Activated naive CD4-positive, alpha-beta T cell treated with Interleukin-2 at 50 U/mL for 16 hours (primary cell): ENCODE measurements around the gene CCDC154.

Experiments used
- DNase-seq: peaks from one replicate; pipeline ENCODE4 v3.0.0-alpha.2; 2020

Gene CCDC154

DNA sequence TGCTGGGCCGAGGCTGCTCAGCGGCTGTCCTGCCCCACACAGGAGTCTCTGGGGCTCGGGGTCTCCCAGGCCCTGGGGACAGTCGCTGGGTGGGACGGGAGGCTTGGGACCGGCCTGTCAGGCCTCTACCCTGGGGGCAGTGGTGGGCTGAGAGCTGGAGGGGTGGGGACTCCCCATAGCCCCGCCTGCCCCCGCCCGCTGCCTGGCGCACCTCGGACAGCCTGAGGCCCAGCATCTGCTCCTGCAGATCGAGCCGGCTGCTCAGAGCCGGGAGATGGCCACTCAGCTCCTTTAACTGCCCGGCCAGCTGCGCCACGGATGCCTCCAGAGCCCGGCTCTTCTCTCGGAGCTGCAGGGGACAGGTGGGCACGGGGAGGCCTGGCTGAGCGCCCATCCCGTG, 6.8 kb downstream of the CCDC154 start:
- no peak for DNase-seq

GRCh38 chr16:1436731-1437355, 7.5 kb downstream of the CCDC154 start:
- DNase-seq, result no peak

DNA sequence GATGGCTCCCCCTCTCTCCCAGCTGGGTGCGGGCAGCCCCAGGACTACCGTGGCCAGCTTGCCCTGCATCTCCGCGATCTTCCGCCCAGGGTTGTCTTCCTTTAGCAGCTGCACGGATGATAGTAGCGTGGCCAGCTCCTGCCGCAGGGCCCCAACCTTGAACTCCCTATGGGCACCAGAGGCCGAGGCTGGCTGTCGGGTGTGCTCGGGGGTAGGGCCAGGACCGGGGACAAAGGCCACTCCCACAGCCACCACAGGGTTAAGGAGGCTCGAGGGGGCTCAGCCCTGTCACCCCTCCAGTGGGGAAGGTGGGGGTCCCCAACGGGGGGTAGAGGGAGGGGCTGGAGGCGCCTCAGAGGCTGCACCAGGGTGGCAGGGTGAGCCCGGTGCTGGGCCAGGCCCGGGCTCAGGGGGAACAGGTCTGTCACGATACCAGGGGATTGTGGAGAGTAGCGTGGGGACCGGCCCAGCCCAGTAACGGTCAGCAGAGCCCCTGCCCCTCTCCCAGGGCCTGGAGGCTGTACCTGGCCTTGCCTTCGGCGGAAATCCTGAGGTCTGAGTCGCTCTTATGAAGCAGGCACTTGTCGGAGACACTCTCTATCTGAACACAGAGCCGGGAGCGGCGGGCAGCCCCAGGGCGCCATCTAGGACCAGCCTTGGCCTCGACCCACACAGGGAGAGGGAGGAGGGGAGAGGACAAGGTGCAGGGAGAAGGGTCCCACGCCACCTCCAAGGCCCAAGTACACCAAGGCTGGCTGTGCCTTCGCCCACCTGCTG, 8.2 kb downstream of the CCDC154 start:
- no peak for DNase-seq

GRCh38 chr16:1434644-1435592, 9.4 kb downstream of the CCDC154 start:
- DNase-seq, result no peak

- no peak for DNase-seq
These were observed 10.6 kb downstream of the CCDC154 start for GRCh38 chr16:1433756-1434155.

GRCh38 chr16:1433263-1433560, 11.1 kb downstream of the CCDC154 start:
- no peak for DNase-seq

- DNase-seq, result no peak
These were observed 11.7 kb downstream of the CCDC154 start for GRCh38 chr16:1432388-1433262.

DNA sequence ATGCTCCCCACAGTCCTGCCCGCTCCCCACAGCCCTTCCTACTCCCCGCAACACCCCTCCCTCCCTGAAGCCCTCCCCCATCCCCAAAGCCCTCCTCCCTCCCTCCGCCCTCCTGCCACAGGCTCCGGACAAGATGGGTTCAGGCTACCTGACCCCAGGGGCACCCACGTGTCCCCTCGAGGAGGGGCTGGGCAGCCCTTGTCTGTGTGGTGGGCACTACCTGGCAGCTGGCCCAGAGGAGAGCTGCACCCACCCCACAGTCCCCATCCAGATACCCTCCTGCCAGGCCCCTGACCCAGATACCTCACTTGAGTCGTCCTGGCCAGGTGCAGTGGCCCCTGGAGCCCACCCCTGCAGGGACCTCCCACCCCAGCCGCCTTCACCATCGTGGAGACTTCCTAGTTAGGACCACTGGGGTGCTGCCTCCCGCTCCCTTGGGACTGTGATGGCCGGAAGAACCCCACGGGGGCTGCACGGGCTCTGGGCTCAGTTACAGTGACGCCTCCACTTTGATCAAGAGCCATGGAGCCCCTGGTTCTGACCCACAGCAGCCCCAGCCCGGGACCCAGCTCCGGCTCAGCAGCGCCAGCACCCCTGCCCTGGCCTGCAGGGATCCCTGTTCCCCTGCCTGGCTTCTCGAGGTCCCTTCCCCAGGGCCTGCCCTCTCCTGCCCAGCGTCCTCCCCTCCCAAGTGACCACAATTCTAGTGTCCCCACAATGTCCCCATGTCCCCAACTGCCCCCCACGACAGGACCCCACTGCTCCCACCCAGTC, 12.7 kb downstream of the CCDC154 start:
- no peak for DNase-seq

DNA sequence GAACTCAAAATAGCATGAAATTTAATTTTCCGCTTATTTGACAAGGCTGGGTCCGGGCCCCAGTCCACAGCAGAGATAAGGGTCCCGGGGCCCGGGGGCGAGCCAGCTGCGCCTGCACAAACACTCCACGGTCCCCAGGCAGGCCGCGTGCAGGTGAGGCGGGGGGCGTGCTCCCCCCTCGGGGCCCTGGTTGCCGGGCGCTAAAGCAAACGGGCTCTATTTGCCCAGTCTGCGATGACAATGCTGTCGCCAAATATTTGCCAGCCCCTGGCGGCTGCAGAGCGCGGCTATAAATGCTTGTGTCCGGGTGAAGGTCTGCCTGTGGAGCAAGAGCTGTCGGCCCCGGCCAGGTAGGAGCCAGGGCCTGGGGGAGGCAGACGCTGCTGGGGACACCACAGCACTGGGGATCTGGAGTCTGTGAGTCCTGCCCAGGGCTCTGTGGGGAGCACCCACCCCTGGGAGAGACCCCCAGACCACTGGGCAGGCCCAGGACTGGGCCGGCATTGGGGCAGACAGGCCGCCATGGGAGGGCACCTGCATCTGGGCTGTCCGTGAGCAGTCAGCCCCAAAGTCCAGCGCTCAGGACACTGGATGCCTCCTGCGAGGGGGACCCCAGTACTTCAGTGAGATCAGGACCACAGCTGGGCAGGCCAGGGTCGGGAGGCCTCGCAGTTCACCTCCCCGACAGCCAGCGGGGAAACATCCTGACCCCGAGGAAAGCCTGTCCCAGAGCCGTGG, 13.4 kb downstream of the CCDC154 start, which contains the start of gene PERCC1:
Gene PERCC1, plus strand, starts transcription at position 320 of the 738 bp plus-strand sequence. CDS start 1,516 bp downstream, outside the sequence.
- DNase-seq, result no peak

DNA sequence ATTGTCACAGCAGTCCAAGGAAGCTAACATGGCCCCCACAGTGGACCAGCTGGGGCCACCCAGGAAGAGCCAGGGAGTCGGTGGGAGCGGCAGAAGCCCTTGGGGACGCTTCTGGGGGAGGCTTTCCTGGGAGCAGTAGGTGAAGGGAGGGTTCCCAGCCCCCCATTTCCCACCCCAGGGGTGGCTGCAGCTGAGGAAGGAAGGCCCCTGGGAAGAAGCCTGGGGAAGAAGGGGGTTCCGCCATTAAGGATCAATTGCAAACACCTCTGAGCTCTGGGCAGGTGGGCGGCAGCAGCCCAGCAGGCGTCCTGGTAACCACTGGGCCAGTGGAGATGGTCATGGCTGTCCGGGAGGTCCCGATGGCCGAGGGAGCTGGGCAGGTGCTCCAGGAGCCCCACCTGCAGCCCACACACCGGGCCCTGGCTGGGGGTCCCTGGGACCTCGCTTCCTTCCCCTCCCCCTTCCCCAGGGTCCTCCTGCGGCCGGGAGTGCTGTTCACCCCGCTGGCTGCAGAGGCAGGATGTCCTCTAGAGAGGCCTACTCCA, 14.1 kb downstream of the CCDC154 start:
- DNase-seq, result no peak

- DNase-seq, result no peak
These were observed 14.7 kb downstream of the CCDC154 start for GRCh38 chr16:1429631-1430030.

GRCh38 chr16:1429012-1429411, 15.3 kb downstream of the CCDC154 start:
- no peak for DNase-seq

DNA sequence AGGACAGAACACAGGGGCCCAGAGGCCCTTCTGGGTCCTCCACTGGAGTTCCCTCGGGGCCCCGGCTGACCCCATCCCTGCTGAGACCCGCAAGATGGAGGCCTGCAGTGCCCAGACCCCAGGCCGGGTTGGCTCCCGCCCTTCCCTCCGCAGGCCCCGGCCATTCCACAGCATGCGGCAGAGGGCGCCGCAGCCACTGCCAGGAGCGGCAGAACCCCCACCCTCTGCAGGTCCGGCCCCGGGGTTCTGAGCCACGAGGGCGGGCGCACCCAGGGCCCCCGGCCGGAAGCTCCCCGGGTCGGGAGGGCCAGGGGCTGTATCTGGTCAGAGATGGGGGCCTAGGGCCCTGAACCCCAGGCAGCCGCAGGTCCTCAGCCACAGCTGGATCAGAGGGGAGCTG, 15.8 kb downstream of the CCDC154 start:
- DNase-seq, result peak; percentile 42

GRCh38 chr16:1427473-1428461, 16.6 kb downstream of the CCDC154 start:
- DNase-seq, result no peak

GRCh38 chr16:1426734-1427471, 17.5 kb downstream of the CCDC154 start:
- DNase-seq, result no peak

DNA sequence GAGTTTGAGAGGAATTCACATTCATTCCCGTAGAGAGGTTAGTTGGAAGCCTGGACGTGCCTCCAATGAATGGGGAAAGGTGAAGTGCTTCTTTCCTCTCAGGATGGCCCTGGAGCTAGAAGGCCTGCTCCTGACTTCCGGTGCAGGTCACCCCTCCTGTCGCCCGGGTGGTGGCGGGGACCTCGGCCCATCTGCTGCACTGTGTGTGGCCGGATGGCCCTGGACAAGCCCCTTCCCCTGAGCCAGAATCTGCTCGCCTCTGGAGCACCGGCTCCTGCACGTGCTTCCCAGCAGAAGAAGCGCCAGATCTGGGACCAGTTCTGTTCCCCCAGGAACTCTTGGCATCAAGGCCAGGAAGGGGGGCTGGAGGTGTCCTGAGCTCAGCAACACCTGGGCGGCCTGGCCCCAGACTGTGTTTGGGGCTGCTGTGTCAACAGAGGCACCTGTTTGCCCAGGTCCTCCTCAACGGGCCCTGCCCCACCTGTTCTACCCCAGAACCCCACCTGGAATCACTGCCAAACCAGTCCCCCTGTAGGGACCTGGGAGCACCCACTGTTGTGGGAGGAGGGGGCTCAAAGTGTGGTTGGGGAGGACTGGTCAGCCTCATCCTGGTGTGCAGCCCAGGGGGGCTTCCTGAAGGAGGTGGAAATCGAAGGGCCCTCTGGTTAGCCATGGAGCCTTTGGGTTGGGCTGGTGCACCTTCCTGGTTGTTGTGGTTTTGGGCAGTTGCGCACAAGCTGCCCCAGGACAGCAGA, 18.6 kb downstream of the CCDC154 start:
- no peak for DNase-seq

GRCh38 chr16:1424028-1424427, 20.3 kb downstream of the CCDC154 start:
- no peak for DNase-seq

- DNase-seq, result no peak
These were observed 22.3 kb downstream of the CCDC154 start for GRCh38 chr16:1422076-1422475.
